ENCODE measurements around the gene CBY1. TPM values are rescaled to one million over a fixed set of nuclear protein-coding genes. Genes with fewer than 3 reads are reported as not detected.

Gene CBY1
- total RNA-seq, 1 donor from 2014 or later: 11.8 TPM

GRCh38 chr22:38699784-38700183, 43.3 kb downstream of the CBY1 start:
- H3K4me1 ChIP-seq: peaks cover 60% of the 10 kb centered on the region
- intact Hi-C loops (cut with DNase I): no loop called here

GRCh38 chr22:38700270-38700788, 43.9 kb downstream of the CBY1 start:
- Histone ChIP-seq H3K4me1 (peaks cover 57% of the 10 kb centered on the region), H3K36me3 (no peaks in the 10 kb centered on the region), H3K27me3 (no peaks in the 10 kb centered on the region), H3K27ac (peak overlapping the region; percentile 98), H3K4me3 (peak overlapping the region; percentile 68 to 95), H3K9me3 (no peaks in the 10 kb centered on the region)
- intact Hi-C loops (cut with DNase I): no loop called here
- TF ChIP-seq CTCF (IDR thresholded peaks at IDR 0.05) (no peak), POLR2AphosphoS5 (IDR thresholded peaks at IDR 0.05; ENCODE audit: insufficient read depth in 1 of 2, low read depth in 1 of 2) (no peak), POLR2A (IDR thresholded peaks at IDR 0.05) (no peak)
- DNase-seq (ENCODE audit: extremely low spot score in 2 of 2): no peak

More at GRCh38 chr22:38699784-38700183, 43.3 kb downstream of the CBY1 start:
- no peak for DNase-seq (ENCODE audit: extremely low spot score in 2 of 2)
- H3K27ac ChIP-seq: peak overlapping the region; percentile 98
- H3K4me3 ChIP-seq: peak overlapping the region; percentile 68 to 95
- H3K27me3 ChIP-seq: no peaks in the 10 kb centered on the region
- H3K9me3 ChIP-seq: no peaks in the 10 kb centered on the region
- TF ChIP-seq POLR2AphosphoS5 (IDR thresholded peaks at IDR 0.05; ENCODE audit: insufficient read depth in 1 of 2, low read depth in 1 of 2) (no peak), POLR2A (IDR thresholded peaks at IDR 0.05) (no peak), CTCF (IDR thresholded peaks at IDR 0.05) (no peak)
- H3K36me3 ChIP-seq: no peaks in the 10 kb centered on the region

- no peaks in the 10 kb centered on the region for H3K27me3 ChIP-seq
- DNase-seq (ENCODE audit: extremely low spot score in 2 of 2): peak in 1 of 2 donors; percentile 95
- H3K27ac ChIP-seq: peak within 1 kb of the TSS; percentile 98
- H3K4me3 ChIP-seq: peak within 1 kb of the TSS; percentile 68 to 95
- no peak for TF ChIP-seq CTCF (IDR thresholded peaks at IDR 0.05)
- peak; percentile 88 to 97 for TF ChIP-seq POLR2A (IDR thresholded peaks at IDR 0.05)
- peak; percentile 6 to 91 for TF ChIP-seq POLR2AphosphoS5 (IDR thresholded peaks at IDR 0.05; ENCODE audit: insufficient read depth in 1 of 2, low read depth in 1 of 2)
- no peaks in the 10 kb centered on the region for H3K9me3 ChIP-seq
- intact Hi-C loops (cut with DNase I): no loop called here
- H3K4me1 ChIP-seq: peaks cover 50% of the 10 kb centered on the region
- H3K36me3 ChIP-seq: no peaks in the 10 kb centered on the region
These were observed 44.6 kb downstream of the CBY1 start, which contains the start of gene JOSD1 for GRCh38 chr22:38700789-38701628. JOSD1 (minus strand) TSS chr22:38700943; CDS start chr22:38699987, 956 bp downstream.

GRCh38 chr22:38704654-38705234, 48.3 kb downstream of the CBY1 start:
- intact Hi-C loops (cut with DNase I): loop anchor here (5.0 kb wide), 1 partner anchor 48 kb away; no protein-coding TSS in a partner anchor
- Histone ChIP-seq H3K4me3 (peak overlapping the region; percentile 36 to 89), H3K9me3 (no peaks in the 10 kb centered on the region), H3K27ac (peak overlapping the region; percentile 85), H3K36me3 (peaks cover 0 to 5% of the 10 kb centered on the region in 2 donors), H3K4me1 (peaks cover 44% of the 10 kb centered on the region), H3K27me3 (no peaks in the 10 kb centered on the region)
- no peak for DNase-seq (ENCODE audit: extremely low spot score in 2 of 2)
- no peak for TF ChIP-seq CTCF (IDR thresholded peaks at IDR 0.05)
- no peak for TF ChIP-seq POLR2A (IDR thresholded peaks at IDR 0.05)
- TF ChIP-seq POLR2AphosphoS5 (IDR thresholded peaks at IDR 0.05; ENCODE audit: insufficient read depth in 1 of 2, low read depth in 1 of 2): no peak
